ENCODE results near the gene RGS7BP.

- TF ChIP-seq CTCF (conservative IDR thresholded peaks at IDR 0.05) (no peak), EZH2 (IDR thresholded peaks at IDR 0.05; ENCODE audit: low read depth) (no peak)
Measured at GRCh38 chr5:64629841-64630240, 124.0 kb downstream of the RGS7BP start.
